ENCODE data around the gene SLC45A2.

GRCh38 chr5:33925278-33925677 lies 59.2 kb downstream of the SLC45A2 start:
- TF ChIP-seq, protein P1, sequence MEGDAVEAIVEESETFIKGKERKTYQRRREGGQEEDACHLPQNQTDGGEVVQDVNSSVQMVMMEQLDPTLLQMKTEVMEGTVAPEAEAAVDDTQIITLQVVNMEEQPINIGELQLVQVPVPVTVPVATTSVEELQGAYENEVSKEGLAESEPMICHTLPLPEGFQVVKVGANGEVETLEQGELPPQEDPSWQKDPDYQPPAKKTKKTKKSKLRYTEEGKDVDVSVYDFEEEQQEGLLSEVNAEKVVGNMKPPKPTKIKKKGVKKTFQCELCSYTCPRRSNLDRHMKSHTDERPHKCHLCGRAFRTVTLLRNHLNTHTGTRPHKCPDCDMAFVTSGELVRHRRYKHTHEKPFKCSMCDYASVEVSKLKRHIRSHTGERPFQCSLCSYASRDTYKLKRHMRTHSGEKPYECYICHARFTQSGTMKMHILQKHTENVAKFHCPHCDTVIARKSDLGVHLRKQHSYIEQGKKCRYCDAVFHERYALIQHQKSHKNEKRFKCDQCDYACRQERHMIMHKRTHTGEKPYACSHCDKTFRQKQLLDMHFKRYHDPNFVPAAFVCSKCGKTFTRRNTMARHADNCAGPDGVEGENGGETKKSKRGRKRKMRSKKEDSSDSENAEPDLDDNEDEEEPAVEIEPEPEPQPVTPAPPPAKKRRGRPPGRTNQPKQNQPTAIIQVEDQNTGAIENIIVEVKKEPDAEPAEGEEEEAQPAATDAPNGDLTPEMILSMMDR (conservative IDR thresholded peaks at IDR 0.05; ENCODE audit: low read depth, low read length) = no peak
- no peak for TF ChIP-seq EZH2 (IDR thresholded peaks at IDR 0.05; ENCODE audit: borderline replicate concordance, low read depth, low read length, poor library complexity, severe bottlenecking)

Measured in A673 (cell line).